CD4-positive, alpha-beta T cell treated with Interleukin-15 for 1 hour (primary cell): Measurements from ENCODE around the gene COQ4.
A peak's percentile ranks its signal among the peaks of the same experiment; 100 is the strongest.
"Not testable (repeated sequence)": the region's sequence is repeated elsewhere in the genome, so short reads cannot be mapped to it uniquely, and the experiment has no call there.

Source experiments
- DNase-seq: peaks from one replicate; pipeline ENCODE4 v3.0.0-alpha.2; 2020

The COQ4 gene

DNA sequence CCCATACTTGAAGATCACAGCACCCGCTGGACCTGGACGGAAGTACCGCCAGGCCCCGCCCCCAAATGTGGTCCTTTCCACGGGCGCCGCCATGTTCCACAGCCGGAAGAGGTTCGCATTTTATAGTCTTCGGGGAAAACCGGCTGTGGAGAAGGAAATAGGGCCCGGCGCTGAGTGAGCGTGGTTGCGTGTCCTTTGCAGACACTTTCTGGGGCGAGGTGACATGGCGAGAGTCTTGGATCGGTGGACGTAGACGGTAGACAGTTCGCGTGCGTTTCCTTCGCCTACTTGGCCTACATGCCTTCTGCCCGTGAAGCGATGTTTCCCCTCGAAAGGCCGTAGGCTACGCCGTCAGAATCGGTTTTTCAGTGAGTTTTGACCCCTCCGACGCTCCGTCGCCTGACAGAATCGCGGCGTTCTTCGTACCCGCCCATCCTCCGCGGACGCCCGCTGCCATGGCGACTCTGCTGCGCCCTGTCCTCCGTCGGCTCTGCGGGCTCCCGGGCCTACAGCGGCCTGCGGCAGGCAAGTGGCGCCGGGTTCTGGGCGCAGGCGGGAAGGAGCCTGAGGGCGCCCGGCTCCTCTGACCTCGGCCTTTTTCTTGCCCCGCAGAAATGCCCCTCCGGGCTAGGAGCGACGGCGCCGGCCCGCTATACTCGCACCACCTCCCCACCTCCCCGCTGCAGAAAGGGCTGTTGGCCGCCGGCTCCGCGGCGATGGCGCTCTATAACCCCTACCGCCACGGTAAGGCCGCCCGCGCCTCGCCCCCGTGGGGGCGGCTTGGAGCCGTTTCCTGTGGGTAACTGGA, at the start of gene COQ4, which contains the start of gene TRUB2:
Gene COQ4 (plus strand): TSS at position 436 of the 808 bp plus-strand sequence. CDS start 20 bp downstream, at position 456.
Gene TRUB2 (minus strand): TSS at position 44 of the 808 bp plus-strand sequence. CDS start 39 bp downstream, at position 5.
- peak; percentile 91 for DNase-seq

DNA sequence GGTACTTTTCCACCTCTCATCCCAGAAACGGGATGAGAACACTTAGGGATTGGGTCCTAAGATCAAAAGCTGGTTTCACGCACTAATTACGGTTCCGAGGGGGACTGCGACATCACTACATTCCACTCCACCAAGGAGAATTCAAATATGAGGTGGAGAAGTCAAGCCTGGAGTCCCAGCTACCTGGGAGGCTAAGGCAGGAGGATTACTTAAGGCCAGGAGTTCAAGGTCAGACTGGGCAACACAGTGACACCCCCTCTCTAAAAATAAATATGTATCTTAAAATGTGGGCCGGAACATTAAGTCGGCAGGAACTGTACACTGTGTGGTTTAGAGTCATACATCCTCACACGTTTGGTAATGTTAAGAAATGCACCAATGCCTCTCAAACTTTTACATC, 48.4 kb upstream of the COQ4 start:
- DNase-seq = no peak

DNA sequence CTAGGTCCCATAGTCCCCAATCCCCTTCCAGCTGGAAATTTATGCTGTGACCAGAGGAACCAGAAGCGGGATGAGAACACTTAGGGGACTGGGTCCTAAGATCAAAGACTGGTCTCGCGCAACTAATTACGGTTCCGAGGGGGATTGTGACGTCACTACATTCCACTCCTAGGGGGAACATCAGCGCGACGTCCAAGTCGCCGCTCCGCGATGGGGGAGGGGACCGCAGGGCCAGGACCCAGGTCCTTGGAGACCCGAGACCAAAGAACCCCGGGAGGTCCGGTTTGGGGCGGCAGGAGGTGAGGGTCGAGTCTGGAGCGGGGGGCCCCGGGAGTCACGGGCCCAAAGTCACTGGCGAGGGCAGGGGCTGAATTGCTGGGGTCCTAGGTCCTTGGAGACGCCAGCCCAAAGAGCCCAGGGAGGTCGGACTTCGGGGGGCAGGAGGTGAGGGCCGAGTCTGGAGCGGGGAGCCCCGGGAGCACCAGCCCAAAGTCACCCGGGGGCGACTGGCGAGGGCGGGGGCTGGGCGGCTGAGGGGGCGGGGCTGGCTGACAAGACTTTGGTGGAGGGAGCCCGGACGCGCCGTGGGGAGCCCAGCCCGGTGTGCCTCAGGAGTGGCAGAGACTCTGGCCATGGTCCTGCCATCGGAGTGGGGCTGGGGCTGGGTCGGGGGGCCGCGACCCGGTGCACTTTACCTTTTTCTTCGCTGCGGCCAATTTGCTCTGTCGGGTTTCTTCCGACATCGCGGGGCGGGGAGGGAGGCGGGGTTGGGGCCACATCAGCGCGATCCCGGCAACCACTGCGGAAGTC, 47.2 kb upstream of the COQ4 start, which contains the start of gene GOLGA2:
Gene GOLGA2 (minus strand): TSS at position 810 of the 810 bp plus-strand sequence. CDS start 31 bp downstream, at position 779.
- DNase-seq = no peak

DNA sequence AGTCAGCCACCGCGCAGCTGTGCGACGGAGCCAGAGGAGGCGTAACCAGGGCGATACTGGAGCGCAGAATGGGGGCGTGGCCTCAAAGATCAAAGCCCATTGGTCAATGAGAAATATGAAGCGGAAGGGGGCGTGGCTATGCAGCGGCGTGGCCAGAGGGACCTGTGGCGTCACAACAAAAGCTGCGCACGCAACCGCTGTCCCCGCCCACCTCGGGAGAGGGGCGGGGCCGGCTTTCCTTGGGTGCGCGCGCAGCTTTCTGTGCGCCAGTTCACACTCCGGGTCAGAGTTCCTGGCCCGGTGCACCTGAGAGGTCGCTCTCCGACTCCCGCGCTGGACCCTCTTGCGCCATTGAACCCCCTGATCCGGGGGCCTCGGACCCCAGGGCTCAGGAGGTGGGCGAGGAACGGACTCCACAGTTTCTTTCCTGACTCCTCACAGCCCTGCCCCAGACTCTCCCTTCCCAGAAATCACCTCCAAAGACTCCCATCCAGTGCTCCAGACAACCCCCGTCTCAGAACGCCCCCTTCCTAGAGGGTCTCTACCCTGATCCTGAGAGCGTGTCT, 46.5 kb upstream of the COQ4 start, which contains the start of gene SWI5:
Gene SWI5 (plus strand): TSS at position 269 of the 566 bp plus-strand sequence.
- DNase-seq = peak; percentile 99

DNA sequence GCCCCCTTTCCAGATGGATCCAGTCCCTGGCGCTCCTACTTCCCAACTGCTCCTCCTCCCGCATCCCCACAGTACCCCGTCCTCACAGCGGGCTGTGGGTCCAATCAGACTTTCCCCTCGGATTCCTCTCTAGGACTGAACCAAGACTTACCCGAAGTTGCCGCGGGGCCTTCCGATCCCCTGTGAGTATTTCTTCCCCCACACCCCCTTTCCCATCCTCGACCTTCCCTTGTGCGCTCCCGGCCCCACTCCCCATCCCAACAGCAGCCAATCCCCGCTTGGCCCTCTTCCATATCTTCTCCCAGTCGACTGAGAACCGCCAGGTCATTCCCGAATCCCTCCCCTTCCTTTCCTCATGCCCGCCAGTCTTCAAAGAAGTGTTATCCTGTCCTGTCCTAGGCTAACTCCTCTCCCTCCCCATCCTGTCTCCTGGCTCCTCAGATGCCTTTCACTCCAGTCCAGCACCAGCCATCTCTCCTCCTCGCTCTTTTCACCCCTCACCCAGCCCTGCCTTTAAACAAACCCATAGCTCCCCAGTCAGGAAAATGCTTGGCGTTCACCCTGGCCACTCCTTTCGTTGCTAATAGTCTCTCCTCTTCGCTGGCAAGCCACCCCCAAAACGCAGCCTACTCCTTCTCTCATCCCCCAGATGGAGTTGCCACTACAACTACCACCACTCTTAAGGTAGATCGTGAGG, 45.9 kb upstream of the COQ4 start:
- no peak for DNase-seq

DNA sequence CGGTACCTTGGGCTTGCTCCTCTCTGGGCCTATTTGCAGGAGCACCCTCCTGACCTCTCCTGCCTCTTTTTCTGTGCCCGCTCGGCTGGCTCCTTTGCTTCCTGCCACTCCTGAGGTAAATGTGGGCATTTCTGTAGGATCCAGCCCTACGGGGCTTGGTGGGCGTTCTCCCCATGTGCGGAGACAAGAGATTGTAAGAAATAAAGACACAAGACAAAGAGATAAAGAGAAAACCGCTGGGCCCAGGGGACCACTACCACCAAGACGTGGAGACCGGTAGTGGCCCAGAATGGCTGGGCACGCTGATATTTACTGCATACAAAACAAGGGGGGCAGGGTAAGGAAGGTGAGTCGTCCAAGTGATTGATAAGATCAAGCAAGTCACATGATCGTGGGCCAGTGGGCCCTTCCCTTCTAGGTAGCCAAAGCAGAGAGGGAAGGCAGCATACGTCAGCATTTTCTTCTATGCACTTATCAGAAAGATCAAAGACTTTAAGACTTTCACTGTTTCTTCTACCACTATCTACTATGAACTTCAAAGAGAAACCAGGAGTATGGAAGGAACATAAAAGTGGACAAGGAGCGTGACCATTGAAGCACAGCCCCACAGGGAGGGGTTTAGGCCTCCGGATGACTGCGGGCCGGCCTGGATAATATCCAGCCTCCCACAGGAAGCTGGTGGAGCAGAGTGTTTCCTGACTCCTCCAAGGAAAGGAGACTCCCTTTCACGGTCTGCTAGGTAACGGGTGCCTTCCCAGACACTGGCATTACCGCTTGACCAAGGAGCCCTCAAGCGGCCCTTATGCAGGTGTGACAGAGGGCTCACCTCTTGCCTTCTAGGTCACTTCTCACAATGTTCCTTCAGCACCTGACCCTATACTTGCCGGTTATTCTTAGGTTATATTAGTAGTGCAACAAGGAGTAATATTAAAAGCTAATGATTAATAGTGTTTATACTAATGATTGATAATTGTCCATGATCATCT, 43.3 kb upstream of the COQ4 start:
- not testable (repeated sequence) for DNase-seq

DNA sequence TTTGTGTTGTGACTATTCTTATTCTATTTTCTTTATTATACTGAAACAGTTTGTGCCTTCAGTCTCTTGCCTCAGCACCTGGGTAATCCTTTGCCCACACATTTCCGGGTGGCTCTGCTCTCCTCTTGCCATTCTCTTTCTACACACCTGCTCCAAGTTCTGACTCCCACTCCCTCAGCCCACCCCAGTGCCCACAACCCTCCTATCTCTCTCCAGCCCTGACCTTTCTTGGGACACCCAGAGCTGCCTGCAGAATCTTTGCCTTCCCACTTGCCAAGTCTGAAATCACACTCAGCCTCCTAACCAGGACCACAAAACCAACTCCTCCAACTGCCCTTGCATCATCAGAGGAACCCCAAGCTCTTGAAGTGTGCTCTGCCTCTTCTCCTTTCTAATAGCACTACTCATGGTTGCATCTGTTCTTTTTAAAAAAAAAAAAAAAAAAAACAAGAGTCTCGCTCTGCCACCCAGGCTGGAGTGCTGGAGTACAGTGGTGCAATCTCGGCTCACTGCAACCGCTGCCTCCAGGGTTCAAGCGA, 42.5 kb upstream of the COQ4 start:
- DNase-seq = no peak

DNA sequence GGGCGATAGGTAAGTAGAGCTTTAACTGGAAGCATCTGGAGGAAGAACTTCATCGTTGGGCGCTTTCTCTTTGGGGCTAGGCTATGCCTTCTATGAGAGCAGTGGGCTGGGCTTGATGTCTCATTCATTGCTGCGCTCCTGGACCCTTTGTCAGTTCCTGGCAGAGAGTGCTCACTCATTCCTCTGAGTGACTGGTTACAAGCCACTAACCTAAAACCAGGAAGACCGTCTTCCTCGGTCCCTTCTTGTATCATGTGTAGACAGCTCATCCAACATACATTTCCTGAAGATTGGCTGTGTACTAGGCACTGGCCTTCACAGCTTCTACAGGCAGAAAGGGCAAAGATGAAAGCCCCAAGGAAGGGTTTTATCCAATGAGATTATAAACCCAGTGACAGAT, 40.1 kb upstream of the COQ4 start:
- DNase-seq = no peak

DNA sequence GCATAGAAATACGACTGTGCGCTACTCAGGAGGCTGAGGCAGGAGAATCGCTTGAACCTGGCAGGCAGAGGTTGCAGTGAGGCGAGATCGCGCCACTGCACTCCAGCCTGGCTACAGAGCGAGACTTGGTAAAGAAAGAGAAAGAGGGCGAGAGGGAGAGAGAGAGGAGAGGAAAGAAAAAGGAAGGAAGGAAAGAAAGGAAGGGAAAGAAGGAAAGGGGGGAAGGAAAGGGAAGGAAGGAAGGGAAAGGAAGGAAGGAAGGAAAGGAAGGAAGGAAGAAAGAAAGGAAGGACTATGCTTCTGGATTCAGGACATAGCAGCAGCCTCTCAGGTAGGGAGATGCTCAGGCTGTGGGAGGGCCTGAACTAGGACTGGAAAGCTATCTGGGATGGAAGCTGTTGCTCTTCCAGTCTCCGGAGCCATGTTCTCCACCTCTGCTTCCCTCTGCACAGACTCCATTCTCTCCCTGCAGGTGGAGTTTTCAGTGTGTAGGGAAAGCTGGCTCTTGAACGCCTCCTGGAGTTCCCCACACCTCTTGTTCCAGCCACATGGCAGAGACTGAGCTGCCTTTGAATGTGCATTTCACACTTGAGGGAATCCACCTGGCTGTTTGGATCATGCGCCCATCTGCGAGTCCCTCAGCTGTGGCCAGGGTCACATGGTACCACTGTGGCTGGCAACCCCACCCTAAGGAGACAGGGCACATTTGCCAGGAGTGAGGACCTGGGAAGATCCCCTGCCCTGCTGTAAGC, 37.4 kb upstream of the COQ4 start:
- no peak for DNase-seq

GRCh38 chr9:128286440-128286839, 36.2 kb upstream of the COQ4 start:
- no peak for DNase-seq

GRCh38 chr9:128288273-128289004, 34.2 kb upstream of the COQ4 start:
- DNase-seq = no peak

DNA sequence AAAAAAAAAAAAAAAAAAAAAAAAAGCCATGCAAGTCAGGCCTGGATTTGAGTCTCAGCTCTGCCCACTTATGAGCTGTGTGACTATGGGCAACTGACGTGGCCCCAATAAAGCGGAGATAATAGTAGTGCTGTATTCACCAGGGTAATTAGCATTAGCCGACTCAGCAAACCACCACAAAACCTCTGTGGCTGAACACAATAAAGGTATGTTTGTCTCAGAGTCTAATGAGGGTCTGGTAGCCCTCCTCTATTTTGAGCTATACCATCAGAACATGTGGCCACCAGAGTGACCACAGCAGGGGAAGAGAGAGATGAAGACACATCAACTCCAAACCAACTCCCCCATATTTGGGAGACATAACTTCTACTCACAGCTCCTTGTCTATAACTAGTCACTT, 30.6 kb upstream of the COQ4 start:
- no peak for DNase-seq

- DNase-seq = no peak
Measured at GRCh38 chr9:128293091-128293490, 29.5 kb upstream of the COQ4 start.

DNA sequence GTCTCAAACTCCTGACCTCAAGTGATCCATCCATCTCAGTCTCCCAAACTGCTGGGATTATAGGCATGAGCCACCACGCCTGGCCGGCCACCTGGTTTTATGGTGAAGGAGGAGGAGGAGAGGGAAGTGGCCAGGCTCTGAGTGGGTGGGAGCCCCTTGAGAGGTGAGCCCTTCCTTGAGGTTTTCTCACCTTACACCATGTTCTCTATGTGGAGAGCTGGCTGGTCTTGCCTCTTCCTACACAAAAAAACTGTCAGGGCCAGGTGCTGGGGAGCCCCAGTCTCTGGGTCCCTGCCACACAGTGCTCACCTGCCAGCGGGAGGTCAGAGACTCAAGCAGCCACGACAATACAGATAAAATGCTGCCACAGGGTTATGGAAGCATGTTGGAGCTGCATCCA, 28.5 kb upstream of the COQ4 start:
- DNase-seq = no peak

DNA sequence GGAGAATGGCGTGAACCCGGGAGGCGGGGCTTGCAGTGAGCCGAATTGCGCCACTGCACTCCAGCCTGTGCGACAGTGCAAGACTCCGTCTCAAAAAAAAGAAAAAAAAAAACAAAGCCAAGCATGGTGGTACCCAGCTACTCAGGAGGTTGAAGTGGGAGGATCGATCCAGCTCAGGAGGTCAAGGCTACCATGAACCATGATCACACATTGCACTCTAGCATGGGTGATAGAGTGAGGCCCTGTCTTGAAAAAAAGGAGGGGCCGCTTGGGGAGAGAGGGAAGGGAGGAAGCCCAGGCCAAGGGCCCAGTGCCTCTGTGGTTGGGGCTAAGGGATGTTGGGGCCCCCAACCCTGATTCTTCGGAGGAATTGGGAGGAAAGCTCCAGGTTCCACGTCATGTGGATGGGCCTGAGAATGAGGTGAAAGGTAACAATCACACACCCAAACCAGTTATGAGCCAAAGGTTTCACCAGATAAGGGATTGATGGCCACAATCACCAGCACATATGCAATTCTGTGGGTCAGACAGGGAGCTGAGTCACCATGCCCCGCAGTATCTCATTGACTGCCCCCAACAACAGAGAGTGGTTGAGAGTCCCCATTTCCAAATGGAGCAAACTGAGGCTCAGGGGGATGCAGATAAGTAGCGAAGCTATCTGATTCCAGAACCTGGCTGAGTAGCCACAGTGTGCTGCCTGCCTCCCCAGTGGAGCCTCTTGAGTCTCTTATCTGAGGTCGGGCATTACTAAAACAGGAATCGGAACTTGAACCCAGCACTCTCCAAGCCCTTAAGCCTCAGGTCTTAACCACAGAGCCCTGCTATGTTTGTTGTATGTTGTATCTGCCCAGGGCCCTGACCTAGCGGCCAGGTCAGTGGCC, 26.1 kb upstream of the COQ4 start:
- DNase-seq = no peak

GRCh38 chr9:128297221-128297773, 25.3 kb upstream of the COQ4 start:
- no peak for DNase-seq

DNA sequence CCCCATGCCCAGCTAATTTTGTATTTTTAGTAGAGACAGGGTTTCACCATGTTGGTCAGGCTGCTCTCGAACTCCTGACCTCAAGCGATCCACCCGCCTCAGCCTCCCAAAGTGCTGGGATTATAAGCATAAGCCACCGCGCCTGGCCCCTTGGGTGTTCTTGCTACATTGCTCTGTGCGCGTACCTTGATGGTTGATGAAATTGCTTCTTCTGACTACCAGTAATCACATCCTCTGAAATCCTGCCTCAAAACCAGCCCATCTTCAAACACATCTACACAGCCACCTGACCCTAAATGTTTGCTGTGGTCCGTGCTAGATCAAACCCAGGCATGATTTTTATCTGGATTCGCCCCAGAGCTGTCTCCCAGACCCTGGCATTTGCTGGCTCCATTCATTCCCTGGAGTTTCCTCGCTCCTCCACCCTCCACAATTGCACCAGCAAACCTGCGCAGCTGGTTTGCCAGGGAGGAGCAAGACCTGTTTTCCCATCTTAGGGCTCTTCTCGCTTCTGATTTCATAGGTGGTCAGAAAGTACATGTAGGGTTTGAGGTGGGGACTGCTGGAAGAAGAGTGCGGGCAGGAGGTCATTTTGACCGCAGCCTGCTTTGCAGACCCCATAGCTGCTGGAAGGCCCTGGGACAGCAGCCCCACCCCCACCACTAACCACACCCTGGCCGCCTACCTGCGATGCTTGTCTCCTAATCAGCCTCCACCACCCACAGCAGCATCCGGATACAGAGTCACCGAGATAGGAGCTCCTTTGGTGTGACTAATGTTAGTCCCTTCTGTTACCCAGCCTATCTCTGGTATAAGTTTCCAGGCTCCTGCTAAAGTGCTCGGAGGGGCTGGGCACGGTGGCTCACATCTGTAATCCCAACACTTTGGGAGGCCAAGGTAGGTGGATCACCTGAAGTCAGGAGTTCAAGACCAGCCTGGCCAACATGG, 23.8 kb upstream of the COQ4 start:
- no peak for DNase-seq
